HEK293 (cell line): ENCODE results near the gene C1orf52.

Source experiments
- GFI1B ChIP-seq: fragments of 450-650 bp; formaldehyde crosslinking; IDR thresholded peaks from 2 replicates; pipeline ENCODE4 v1.5.1; 2016; ENCODE audit warnings: missing biosample characterization, missing genetic modification characterization
- HOXD13 ChIP-seq: sonication (generic); formaldehyde crosslinking; IDR thresholded peaks from 2 replicates; pipeline ENCODE4 v1.8.0; 2022; ENCODE audit warnings: missing genetic modification reagents, borderline replicate concordance
- MEIS1 ChIP-seq: sonication (generic); formaldehyde crosslinking; IDR thresholded peaks from 2 replicates; pipeline ENCODE4 v1.8.1; 2022; ENCODE audit warnings: missing genetic modification reagents, mild to moderate bottlenecking, borderline replicate concordance
- OVOL3 ChIP-seq: fragments of 450-650 bp; formaldehyde crosslinking; IDR thresholded peaks from 2 replicates; pipeline ENCODE4 v1.5.1; 2016; ENCODE audit warnings: missing biosample characterization, missing genetic modification characterization
- SALL2 ChIP-seq: fragments of 450-650 bp; formaldehyde crosslinking; IDR thresholded peaks from 2 replicates; pipeline ENCODE4 v1.5.0; 2017; ENCODE audit warnings: missing biosample characterization, mild to moderate bottlenecking, missing genetic modification characterization, borderline replicate concordance
- SP2 ChIP-seq: fragments of 450-650 bp; formaldehyde crosslinking; IDR thresholded peaks from 2 replicates; pipeline ENCODE4 v1.5.1; 2016; ENCODE audit warnings: missing biosample characterization, missing genetic modification characterization
- SP3 ChIP-seq: fragments of 450-650 bp; formaldehyde crosslinking; IDR thresholded peaks from 2 replicates; pipeline ENCODE4 v1.5.1; 2016; ENCODE audit warnings: missing biosample characterization, missing genetic modification characterization
- SP7 ChIP-seq: fragments of 450-650 bp; formaldehyde crosslinking; IDR thresholded peaks from 2 replicates; pipeline ENCODE4 v1.5.1; 2016; ENCODE audit warnings: missing biosample characterization, missing genetic modification characterization
- WT1 ChIP-seq: fragments of 450-650 bp; formaldehyde crosslinking; IDR thresholded peaks from 2 replicates; pipeline ENCODE4 v1.5.1; 2016; ENCODE audit warnings: missing biosample characterization, missing genetic modification characterization
- ZBTB20 ChIP-seq: fragments of 450-650 bp; formaldehyde crosslinking; IDR thresholded peaks from 2 replicates; pipeline ENCODE4 v1.5.1; 2016; ENCODE audit warnings: missing biosample characterization, missing genetic modification characterization
- ZBTB21 ChIP-seq: fragments of 450-650 bp; formaldehyde crosslinking; IDR thresholded peaks from 2 replicates; pipeline ENCODE4 v1.5.1; 2017; ENCODE audit warnings: missing biosample characterization, missing genetic modification characterization
- ZEB2 ChIP-seq: fragments of 450-650 bp; formaldehyde crosslinking; IDR thresholded peaks from 2 replicates; pipeline ENCODE4 v1.5.1; 2016; ENCODE audit warnings: missing biosample characterization, missing genetic modification characterization
- ZNF174 ChIP-seq: fragments of 450-650 bp; formaldehyde crosslinking; IDR thresholded peaks from 2 replicates; pipeline ENCODE4 v1.5.0; 2017; ENCODE audit warnings: missing biosample characterization, mild to moderate bottlenecking, missing genetic modification characterization
- ZNF18 ChIP-seq: fragments of 450-650 bp; formaldehyde crosslinking; IDR thresholded peaks from 2 replicates; pipeline ENCODE4 v1.5.1; 2016; ENCODE audit warnings: missing biosample characterization, missing genetic modification characterization
- ZNF184 ChIP-seq: fragments of 450-650 bp; IDR thresholded peaks from 2 replicates; pipeline ENCODE4 v1.5.1; 2018; ENCODE audit warnings: missing biosample characterization, mild to moderate bottlenecking, missing genetic modification characterization
- ZNF221 ChIP-seq: fragments of 450-650 bp; formaldehyde crosslinking; IDR thresholded peaks from 2 replicates; pipeline ENCODE4 v1.5.1; 2017; ENCODE audit warnings: missing biosample characterization, missing genetic modification characterization, borderline replicate concordance
- ZNF362 ChIP-seq: fragments of 450-650 bp; formaldehyde crosslinking; IDR thresholded peaks from 2 replicates; pipeline ENCODE4 v1.5.1; 2016; ENCODE audit warnings: missing biosample characterization, missing genetic modification characterization
- ZNF366 ChIP-seq: fragments of 450-650 bp; formaldehyde crosslinking; conservative IDR thresholded peaks from 2 replicates; pipeline ENCODE4 v1.5.1; 2016; ENCODE audit warnings: missing biosample characterization, missing genetic modification characterization
- ZNF394 ChIP-seq: fragments of 450-650 bp; formaldehyde crosslinking; IDR thresholded peaks from 2 replicates; pipeline ENCODE4 v1.5.1; 2016; ENCODE audit warnings: missing biosample characterization, missing genetic modification characterization, mild to moderate bottlenecking, moderate library complexity, borderline replicate concordance
- ZNF423 ChIP-seq: fragments of 450-650 bp; formaldehyde crosslinking; IDR thresholded peaks from 2 replicates; pipeline ENCODE4 v1.5.1; 2016; ENCODE audit warnings: missing biosample characterization, missing genetic modification characterization
- ZNF548 ChIP-seq: fragments of 450-650 bp; formaldehyde crosslinking; IDR thresholded peaks from 2 replicates; pipeline ENCODE4 v1.5.1; 2016; ENCODE audit warnings: missing biosample characterization, missing genetic modification characterization
- ZNF645 ChIP-seq: fragments of 450-650 bp; formaldehyde crosslinking; IDR thresholded peaks from 2 replicates; pipeline ENCODE4; 2016; ENCODE audit warnings: missing biosample characterization, missing genetic modification characterization
- ZNF692 ChIP-seq: fragments of 450-650 bp; formaldehyde crosslinking; IDR thresholded peaks from 2 replicates; pipeline ENCODE4 v1.5.1; 2016; ENCODE audit warnings: missing biosample characterization, missing genetic modification characterization
- ZNF777 ChIP-seq: fragments of 450-650 bp; formaldehyde crosslinking; IDR thresholded peaks from 2 replicates; pipeline ENCODE4 v1.5.1; 2017; ENCODE audit warnings: missing biosample characterization, missing genetic modification characterization, borderline replicate concordance
- ZSCAN30 ChIP-seq: fragments of 450-650 bp; IDR thresholded peaks from 2 replicates; pipeline ENCODE4 v1.5.1; 2018; ENCODE audit warnings: missing biosample characterization, mild to moderate bottlenecking, missing genetic modification characterization, moderate library complexity
- ZXDB ChIP-seq: fragments of 450-650 bp; formaldehyde crosslinking; IDR thresholded peaks from 2 replicates; pipeline ENCODE4 v1.5.1; 2016; ENCODE audit warnings: missing biosample characterization, missing genetic modification characterization
- TF ChIP-seq, protein P1 (sequence below): fragments of 450-650 bp; formaldehyde crosslinking; IDR thresholded peaks from 2 replicates; pipeline ENCODE4 v1.5.1; 2016; ENCODE audit warnings: missing biosample characterization, missing genetic modification characterization
- TF ChIP-seq, protein P2 (sequence below): fragments of 450-650 bp; formaldehyde crosslinking; IDR thresholded peaks from 2 replicates; pipeline ENCODE4 v1.5.1; 2016; ENCODE audit warnings: missing biosample characterization, missing genetic modification characterization, low read depth

The C1orf52 gene

GRCh38 chr1:85278853-85279314, 19.4 kb upstream of the C1orf52 start (continued):
- TF ChIP-seq GFI1B (tag by site-specific recombination) (peak; percentile 67; the same call in 1 of the 2 replicates), ZBTB20 (tag by site-specific recombination) (peak; percentile 35; the same call in 1 of the 2 replicates), ZNF174 (tag by site-specific recombination) (no peak), ZNF184 (0 out of 2 replicates have a peak, but pooled peaks have one; percentile 15), ZSCAN30 (no peak), ZEB2 (tag by site-specific recombination) (peak; percentile 57; the same call in 1 of the 2 replicates), ZNF18 (no peak), SALL2 (tag by site-specific recombination) (no peak), ZNF362 (tag by site-specific recombination) (no peak), OVOL3 (peak; percentile 54; the same call in 1 of the 2 replicates), MEIS1 (0 out of 2 replicates have a peak, but pooled peaks have one; percentile 12), ZNF221 (tag by site-specific recombination) (no peak), ZNF423 (tag by site-specific recombination) (no peak), ZNF645 (tag by site-specific recombination) (no peak), ZNF394 (no peak), SP7 (tag by site-specific recombination) (peak; percentile 81), ZNF366 (tag by site-specific recombination) (0 out of 2 replicates have a peak, but pooled peaks have one; percentile 31), ZNF777 (tag by site-specific recombination) (no peak), HOXD13 (CRISPR knock-in tag) (no peak), SP3 (tag by site-specific recombination) (peak; percentile 30; the same call in 1 of the 2 replicates), WT1 (tag by site-specific recombination) (peak; percentile 93), ZNF692 (tag by site-specific recombination) (no peak), ZXDB (tag by site-specific recombination) (peak; percentile 49; the same call in 1 of the 2 replicates), ZNF548 (tag by site-specific recombination) (no peak), SP2 (peak; percentile 33), ZBTB21 (tag by site-specific recombination) (no peak)
- TF ChIP-seq, protein P1, sequence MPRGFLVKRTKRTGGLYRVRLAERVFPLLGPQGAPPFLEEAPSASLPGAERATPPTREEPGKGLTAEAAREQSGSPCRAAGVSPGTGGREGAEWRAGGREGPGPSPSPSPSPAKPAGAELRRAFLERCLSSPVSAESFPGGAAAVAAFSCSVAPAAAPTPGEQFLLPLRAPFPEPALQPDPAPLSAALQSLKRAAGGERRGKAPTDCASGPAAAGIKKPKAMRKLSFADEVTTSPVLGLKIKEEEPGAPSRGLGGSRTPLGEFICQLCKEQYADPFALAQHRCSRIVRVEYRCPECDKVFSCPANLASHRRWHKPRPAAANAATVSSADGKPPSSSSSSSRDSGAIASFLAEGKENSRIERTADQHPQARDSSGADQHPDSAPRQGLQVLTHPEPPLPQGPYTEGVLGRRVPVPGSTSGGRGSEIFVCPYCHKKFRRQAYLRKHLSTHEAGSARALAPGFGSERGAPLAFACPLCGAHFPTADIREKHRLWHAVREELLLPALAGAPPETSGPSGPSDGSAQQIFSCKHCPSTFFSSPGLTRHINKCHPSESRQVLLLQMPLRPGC (tag by site-specific recombination): peak; percentile 51; the same call in 1 of the 2 replicates
- TF ChIP-seq, protein P2, sequence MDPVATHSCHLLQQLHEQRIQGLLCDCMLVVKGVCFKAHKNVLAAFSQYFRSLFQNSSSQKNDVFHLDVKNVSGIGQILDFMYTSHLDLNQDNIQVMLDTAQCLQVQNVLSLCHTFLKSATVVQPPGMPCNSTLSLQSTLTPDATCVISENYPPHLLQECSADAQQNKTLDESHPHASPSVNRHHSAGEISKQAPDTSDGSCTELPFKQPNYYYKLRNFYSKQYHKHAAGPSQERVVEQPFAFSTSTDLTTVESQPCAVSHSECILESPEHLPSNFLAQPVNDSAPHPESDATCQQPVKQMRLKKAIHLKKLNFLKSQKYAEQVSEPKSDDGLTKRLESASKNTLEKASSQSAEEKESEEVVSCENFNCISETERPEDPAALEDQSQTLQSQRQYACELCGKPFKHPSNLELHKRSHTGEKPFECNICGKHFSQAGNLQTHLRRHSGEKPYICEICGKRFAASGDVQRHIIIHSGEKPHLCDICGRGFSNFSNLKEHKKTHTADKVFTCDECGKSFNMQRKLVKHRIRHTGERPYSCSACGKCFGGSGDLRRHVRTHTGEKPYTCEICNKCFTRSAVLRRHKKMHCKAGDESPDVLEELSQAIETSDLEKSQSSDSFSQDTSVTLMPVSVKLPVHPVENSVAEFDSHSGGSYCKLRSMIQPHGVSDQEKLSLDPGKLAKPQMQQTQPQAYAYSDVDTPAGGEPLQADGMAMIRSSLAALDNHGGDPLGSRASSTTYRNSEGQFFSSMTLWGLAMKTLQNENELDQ: no peak
